K562 (cell line): ENCODE data around the gene STT3B. TPM values are rescaled to one million over a fixed set of nuclear protein-coding genes. Genes with fewer than 3 reads are reported as not detected.
A peak's percentile ranks its signal among the peaks of the same experiment; 100 is the strongest.

Experiments
- ARID3B ChIP-seq: fragments of 250-450 bp; sonication (Bioruptor Pico); IDR thresholded peaks from 2 replicates; pipeline ENCODE4 v1.4.0; 2020; ENCODE audit warnings: borderline replicate concordance
- E2F1 ChIP-seq: sonication (generic); formaldehyde crosslinking; IDR thresholded peaks from 2 replicates; pipeline ENCODE4 v1.8.1; 2023; ENCODE audit warnings: mild to moderate bottlenecking, missing genetic modification reagents, moderate library complexity
- ELF4 ChIP-seq: fragments of 450-650 bp; formaldehyde crosslinking; IDR thresholded peaks from 2 replicates; pipeline ENCODE4 v1.4.0; 2022; ENCODE audit warnings: missing genetic modification characterization
- ETV1 ChIP-seq: fragments of 450-650 bp; conservative IDR thresholded peaks from 2 replicates; pipeline ENCODE4 v1.6.1; 2016; ENCODE audit warnings: missing genetic modification characterization, control low read depth, low read depth, missing compliant biosample characterization
- FOXK1 ChIP-seq: sonication (generic); formaldehyde crosslinking; IDR thresholded peaks from 2 replicates; pipeline ENCODE4 v1.8.0; 2022; ENCODE audit warnings: missing genetic modification reagents, mild to moderate bottlenecking, borderline replicate concordance
- FOXK2 ChIP-seq, 2 experiments: fragments of 450-650 bp; IDR thresholded peaks in 1 of 2; conservative IDR thresholded peaks in 1 of 2; 2 replicates each; pipeline ENCODE4 v1.6.1; 2016; ENCODE audit warnings: low read depth in 2 of 2, mild to moderate bottlenecking in 1 of 2
- HEY1 ChIP-seq: fragments of 250-450 bp; sonication (Bioruptor Pico); IDR thresholded peaks from 2 replicates; pipeline ENCODE4 v1.5.0; 2020; ENCODE audit warnings: mild to moderate bottlenecking, moderate library complexity, borderline replicate concordance
- MED1 ChIP-seq: sonication (generic); formaldehyde crosslinking; IDR thresholded peaks from 2 replicates; pipeline ENCODE4 v1.8.1; 2023; ENCODE audit warnings: missing genetic modification reagents, borderline replicate concordance
- MIER1 ChIP-seq: fragments of 450-650 bp; IDR thresholded peaks from 2 replicates; pipeline ENCODE4 v1.6.1; 2016; ENCODE audit warnings: antibody characterized with exemption, mild to moderate bottlenecking, low read depth
- PATZ1 ChIP-seq: fragments of 250-450 bp; sonication (Bioruptor Pico); IDR thresholded peaks from 2 replicates; pipeline ENCODE4 v1.5.0; 2020; ENCODE audit warnings: mild to moderate bottlenecking, borderline replicate concordance
- RBM22 ChIP-seq: fragments of 200-400 bp; formaldehyde crosslinking; IDR thresholded peaks from 2 replicates; pipeline ENCODE4 v1.6.1; 2018; ENCODE audit warnings: low read length, low read depth; ENCODE audit not compliant: poor library complexity, severe bottlenecking
- RFX1 ChIP-seq: fragments of 450-650 bp; IDR thresholded peaks from 2 replicates; pipeline ENCODE4 v1.6.1; 2016; ENCODE audit warnings: mild to moderate bottlenecking, moderate library complexity
- SRSF7 ChIP-seq: fragments of 200-400 bp; formaldehyde crosslinking; optimal IDR thresholded peaks from 2 replicates; pipeline ENCODE3; 2017; ENCODE audit warnings: mild to moderate bottlenecking, low read depth, low read length
- TGIF2 ChIP-seq: sonication (generic); formaldehyde crosslinking; IDR thresholded peaks from 2 replicates; pipeline ENCODE4 v1.8.1; 2022; ENCODE audit warnings: mild to moderate bottlenecking, missing genetic modification reagents, moderate library complexity
- THAP12 ChIP-seq: fragments of 250-450 bp; sonication (Bioruptor Pico); IDR thresholded peaks from 2 replicates; pipeline ENCODE4 v1.9.0; 2021; ENCODE audit warnings: mild to moderate bottlenecking, inconsistent platforms
- THAP7 ChIP-seq: fragments of 250-450 bp; sonication (Bioruptor Pico); IDR thresholded peaks from 2 replicates; pipeline ENCODE4 v1.5.0; 2021
- VEZF1 ChIP-seq: fragments of 200-800 bp; sonication (Bioruptor generic); IDR thresholded peaks from 2 replicates; pipeline ENCODE4 v1.6.1; 2017; ENCODE audit warnings: missing genetic modification characterization, missing compliant biosample characterization
- ZNF444 ChIP-seq: fragments of 250-450 bp; sonication (Bioruptor Pico); IDR thresholded peaks from 2 replicates; pipeline ENCODE4 v1.4.0; 2020; ENCODE audit warnings: mild to moderate bottlenecking, moderate library complexity
- polyA plus RNA-seq, 8 experiments: library from polyadenylated mRNA; depleted of rRNA in 4 of 8; stranded (reverse) in 5 of 8; unstranded in 3 of 8; fragments of >200 nt; fragmentation: Nextera tagmentation in 2 of 8; fragmentation: Illumina TruSeq in 1 of 8; extraction: Ambion mirVana in 2 of 8; extraction: Trizol in 1 of 8; gene quantifications; 2 replicates each; pipeline versions ENCODE4 v1.2.1 to v1.2.3, GENCODE V29; 2011 to 2014; ENCODE audit warnings: inconsistent platforms in 1 of 8, missing spikeins in 1 of 8
- total RNA-seq, 7 experiments: library from RNA; depleted of rRNA in 6 of 7; stranded (reverse); fragments of >200 nt in 6 of 7; fragmentation: Illumina TruSeq in 2 of 7; extraction: Trizol in 2 of 7; gene quantifications; 2 replicates each; pipeline versions ENCODE4 v1.2.1 to v1.2.3, GENCODE V29; 2011 to 2021; ENCODE audit warnings: low replicate concordance in 1 of 7

Gene STT3B
- total and polyA plus RNA-seq, 9 of the 15 experiments (the other 6 are each of a cell fraction or from before 2014, with no cell fraction given), result 22.4 to 147 (median 100) TPM

- TF ChIP-seq FOXK1 (CRISPR knock-in tag) (no peak), SRSF7 (no peak), FOXK2 (conservative IDR thresholded peaks at IDR 0.05 in 1 of 2, IDR thresholded peaks at IDR 0.05 in 1 of 2; ENCODE audit: low read depth in 2 of 2) (peak in 1 of 2 experiments; percentile 11; a peak in 1 of 4 replicates), HEY1 (CRISPR knock-in tag) (no peak), ARID3B (no peak), ZNF444 (CRISPR knock-in tag) (no peak), PATZ1 (CRISPR knock-in tag) (no peak), RFX1 (no peak), THAP7 (CRISPR knock-in tag) (no peak), ELF4 (CRISPR knock-in tag) (no peak), TGIF2 (CRISPR knock-in tag) (no peak), MIER1 (no peak), RBM22 (no peak), E2F1 (CRISPR knock-in tag) (no peak), THAP12 (no peak), MED1 (no peak), ETV1 (tag) (0 out of 2 replicates have a peak, but pooled peaks have one; percentile 3), VEZF1 (no peak)
Measured at GRCh38 chr3:31486865-31487533, 45.7 kb upstream of the STT3B start (continued).
